Activated naive CD4-positive, alpha-beta T cell treated with Interleukin-2 at 50 U/mL for 16 hours (primary cell): ENCODE data around the gene PARVA.
"Not testable (repeated sequence)": the region's sequence is repeated elsewhere in the genome, so short reads cannot be mapped to it uniquely, and the experiment has no call there.

Source experiments
- DNase-seq: peaks from one replicate; pipeline ENCODE4 v3.0.0-alpha.2; 2020

The PARVA gene

GRCh38 chr11:12377106-12377823 lies at the start of gene PARVA:
Gene PARVA, plus strand, starts transcription at chr11:12377571. Its CDS starts 77 bp downstream, at chr11:12377648.
- no peak for DNase-seq

GRCh38 chr11:12329169-12329568 lies 48.2 kb upstream of the PARVA start:
- no peak for DNase-seq

GRCh38 chr11:12329797-12330196 lies 47.6 kb upstream of the PARVA start:
- no peak for DNase-seq

GRCh38 chr11:12330485-12331231 lies 46.7 kb upstream of the PARVA start:
- DNase-seq, result no peak

GRCh38 chr11:12331239-12331874 lies 46.0 kb upstream of the PARVA start:
- peak; percentile 64 for DNase-seq

- DNase-seq, result no peak
Observed at GRCh38 chr11:12343526-12343925, 33.8 kb upstream of the PARVA start.

- no peak for DNase-seq
Observed at GRCh38 chr11:12353534-12353933, 23.8 kb upstream of the PARVA start.

- no peak for DNase-seq
Observed at GRCh38 chr11:12354750-12355545, 22.4 kb upstream of the PARVA start.

- DNase-seq, result no peak
Observed at GRCh38 chr11:12356944-12357655, 20.3 kb upstream of the PARVA start.

GRCh38 chr11:12357697-12358096 lies 19.7 kb upstream of the PARVA start:
- DNase-seq, result not testable (repeated sequence)

- no peak for DNase-seq
Observed at GRCh38 chr11:12358302-12359188, 18.8 kb upstream of the PARVA start.

- no peak for DNase-seq
Observed at GRCh38 chr11:12359761-12360160, 17.6 kb upstream of the PARVA start.

- no peak for DNase-seq
Observed at GRCh38 chr11:12361682-12362081, 15.7 kb upstream of the PARVA start.

GRCh38 chr11:12362857-12363256 lies 14.5 kb upstream of the PARVA start:
- DNase-seq, result no peak

- no peak for DNase-seq
Observed at GRCh38 chr11:12363373-12363772, 14.0 kb upstream of the PARVA start.

- DNase-seq, result peak; percentile 38
Observed at GRCh38 chr11:12365965-12366575, 11.3 kb upstream of the PARVA start.

- not testable (repeated sequence) for DNase-seq
Observed at GRCh38 chr11:12367057-12367456, 10.3 kb upstream of the PARVA start.

GRCh38 chr11:12372111-12372510 lies 5.3 kb upstream of the PARVA start:
- DNase-seq, result no peak

GRCh38 chr11:12375720-12376119 lies 1.7 kb upstream of the PARVA start:
- no peak for DNase-seq

GRCh38 chr11:12376259-12377081 lies 901 bp upstream of the PARVA start:
- DNase-seq, result no peak
